Measurements from ENCODE around the gene OR52R1.

The OR52R1 gene

DNA sequence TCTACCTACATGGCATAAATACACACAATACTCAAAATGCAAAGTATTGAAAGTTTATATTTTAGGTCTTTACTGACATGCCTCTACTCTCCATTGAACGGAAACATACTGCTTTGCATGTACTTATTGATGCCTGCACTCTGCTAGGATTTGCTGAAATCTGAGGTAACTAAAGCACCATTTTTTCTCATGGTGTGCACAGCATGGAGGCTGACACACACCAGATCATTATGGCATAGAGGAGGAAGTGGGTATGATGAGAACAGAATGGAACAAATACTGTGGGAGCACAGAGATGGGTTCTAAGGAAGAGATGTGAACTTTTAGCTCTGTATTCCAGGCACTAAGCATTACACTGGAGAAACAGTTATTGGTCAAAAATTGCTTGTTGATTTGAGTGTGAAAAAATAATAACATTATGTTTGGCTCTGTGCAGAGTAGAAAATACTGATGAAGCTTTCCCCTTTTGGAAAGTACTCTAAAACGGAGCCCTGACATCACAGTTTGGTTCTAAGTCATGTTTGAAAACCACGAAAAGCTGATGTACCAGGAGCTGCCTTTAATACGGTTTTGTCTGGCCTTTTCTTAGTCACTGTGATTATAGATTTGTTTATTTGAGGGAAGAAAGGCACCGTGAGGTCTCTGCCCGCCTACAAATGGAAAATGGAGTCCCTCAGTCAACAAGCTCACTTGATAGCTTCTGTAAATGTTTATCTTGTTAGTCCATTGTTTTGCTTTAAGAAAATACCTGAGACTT, 5.6 kb downstream of the OR52R1 start:
- no peaks in the 10 kb centered on the region for H3K4me1 ChIP-seq (ENCODE audit: control insufficient read depth, insufficient read depth, low read length)
- H3K27me3 ChIP-seq (ENCODE audit: control insufficient read depth, insufficient read depth, low read length), result no peaks in the 10 kb centered on the region
- H3K9ac ChIP-seq (ENCODE audit: low read depth, low read length), result no peak overlapping the region
- H3K4me3 ChIP-seq (ENCODE audit: low read depth, low read length), result no peak overlapping the region
- H3K36me3 ChIP-seq (ENCODE audit: control insufficient read depth, insufficient read depth, low read length), result no peaks in the 10 kb centered on the region
- no peaks in the 10 kb centered on the region for H3K9me3 ChIP-seq (ENCODE audit: control insufficient read depth, insufficient read depth, low read length)

DNA sequence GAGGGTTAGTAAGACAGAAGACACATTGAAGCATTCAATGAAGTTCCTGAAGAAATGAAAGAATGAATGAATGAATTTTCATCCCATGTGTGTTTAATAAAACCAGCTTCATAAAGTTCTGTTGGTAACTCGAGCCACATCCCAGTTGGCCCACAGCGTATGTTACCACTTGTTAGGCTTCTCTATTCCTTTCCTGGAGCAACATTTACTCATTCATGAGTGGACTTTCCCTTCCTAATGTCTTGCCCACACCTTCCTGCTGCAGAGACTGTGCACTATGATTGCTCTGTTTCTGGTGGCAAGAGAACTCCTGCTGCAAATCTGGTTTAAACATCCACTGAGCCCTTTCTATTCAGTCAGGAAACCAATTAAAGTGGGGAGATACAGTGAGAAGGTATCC, 7.0 kb downstream of the OR52R1 start:
- Histone ChIP-seq H3K36me3 (ENCODE audit: control insufficient read depth, insufficient read depth, low read length) (no peaks in the 10 kb centered on the region), H3K4me3 (ENCODE audit: low read depth, low read length) (no peak overlapping the region), H3K4me1 (ENCODE audit: control insufficient read depth, insufficient read depth, low read length) (no peaks in the 10 kb centered on the region), H3K9me3 (ENCODE audit: control insufficient read depth, insufficient read depth, low read length) (no peaks in the 10 kb centered on the region), H3K9ac (ENCODE audit: low read depth, low read length) (no peak overlapping the region), H3K27me3 (ENCODE audit: control insufficient read depth, insufficient read depth, low read length) (no peaks in the 10 kb centered on the region)

GRCh38 chr11:4782454-4782853, 21.7 kb downstream of the OR52R1 start:
- Histone ChIP-seq H3K4me3 (ENCODE audit: low read depth, low read length) (no peak overlapping the region), H3K4me1 (ENCODE audit: control insufficient read depth, insufficient read depth, low read length) (no peaks in the 10 kb centered on the region), H3K9ac (ENCODE audit: low read depth, low read length) (no peak overlapping the region), H3K9me3 (ENCODE audit: control insufficient read depth, insufficient read depth, low read length) (peaks cover 4% of the 10 kb centered on the region), H3K27me3 (ENCODE audit: control insufficient read depth, insufficient read depth, low read length) (no peaks in the 10 kb centered on the region), H3K36me3 (ENCODE audit: control insufficient read depth, insufficient read depth, low read length) (no peaks in the 10 kb centered on the region)

DNA sequence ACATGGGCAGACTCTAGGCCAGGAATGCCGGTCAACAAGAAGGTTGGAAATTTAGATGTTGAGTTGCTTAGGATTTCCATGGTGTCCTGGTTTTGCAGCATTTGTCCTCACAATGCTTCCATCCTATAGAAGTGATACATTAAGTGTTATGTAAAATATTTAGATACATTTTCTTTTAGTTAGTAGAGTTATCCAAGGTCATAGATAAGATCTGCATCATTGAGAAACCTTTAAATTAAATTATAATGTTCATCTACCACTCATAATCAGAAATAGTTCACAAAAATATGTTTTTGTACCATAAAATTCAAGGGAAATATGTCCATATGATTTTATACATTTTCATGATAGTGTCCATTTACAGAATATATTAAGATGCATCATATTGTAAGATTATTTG, 34.3 kb downstream of the OR52R1 start, which contains the start of gene OR51F1:
Gene OR51F1, minus strand, starts transcription at position 101 of the 400 bp plus-strand sequence. Its CDS starts 0 bp downstream, at position 101.
- Histone ChIP-seq H3K36me3 (ENCODE audit: control insufficient read depth, insufficient read depth, low read length) (no peaks in the 10 kb centered on the region), H3K9ac (ENCODE audit: low read depth, low read length) (no peak within 1 kb of the TSS), H3K4me3 (ENCODE audit: low read depth, low read length) (no peak within 1 kb of the TSS), H3K27me3 (ENCODE audit: control insufficient read depth, insufficient read depth, low read length) (no peaks in the 10 kb centered on the region), H3K9me3 (ENCODE audit: control insufficient read depth, insufficient read depth, low read length) (no peaks in the 10 kb centered on the region), H3K4me1 (ENCODE audit: control insufficient read depth, insufficient read depth, low read length) (no peaks in the 10 kb centered on the region)

DNA sequence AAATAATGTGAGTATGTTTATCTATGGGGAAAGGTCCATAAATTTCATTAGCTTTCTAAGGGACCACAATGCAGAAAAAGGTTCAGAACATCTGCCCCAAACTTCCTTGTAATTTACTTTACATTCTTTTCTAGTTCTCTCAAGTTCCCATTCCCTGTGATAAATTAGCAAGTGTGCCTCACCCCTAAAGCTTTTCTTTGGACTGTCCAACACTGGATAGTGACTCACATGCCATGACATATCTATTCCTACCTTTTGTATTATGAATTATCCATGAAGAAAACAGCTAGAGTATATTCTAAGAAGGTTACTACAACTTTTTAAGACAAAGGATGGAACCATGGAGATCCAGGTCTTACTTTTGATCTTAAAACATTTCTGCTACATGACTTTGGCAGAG, 36.1 kb downstream of the OR52R1 start:
- H3K36me3 ChIP-seq (ENCODE audit: control insufficient read depth, insufficient read depth, low read length), result no peaks in the 10 kb centered on the region
- H3K4me1 ChIP-seq (ENCODE audit: control insufficient read depth, insufficient read depth, low read length), result no peaks in the 10 kb centered on the region
- H3K27me3 ChIP-seq (ENCODE audit: control insufficient read depth, insufficient read depth, low read length), result no peaks in the 10 kb centered on the region
- H3K9me3 ChIP-seq (ENCODE audit: control insufficient read depth, insufficient read depth, low read length), result no peaks in the 10 kb centered on the region
- no peak overlapping the region for H3K9ac ChIP-seq (ENCODE audit: low read depth, low read length)
- H3K4me3 ChIP-seq (ENCODE audit: low read depth, low read length), result no peak overlapping the region

GRCh38 chr11:4766420-4767043, 37.6 kb downstream of the OR52R1 start:
- Histone ChIP-seq H3K4me3 (ENCODE audit: low read depth, low read length) (no peak overlapping the region), H3K9ac (ENCODE audit: low read depth, low read length) (no peak overlapping the region), H3K36me3 (ENCODE audit: control insufficient read depth, insufficient read depth, low read length) (no peaks in the 10 kb centered on the region), H3K9me3 (ENCODE audit: control insufficient read depth, insufficient read depth, low read length) (no peaks in the 10 kb centered on the region), H3K4me1 (ENCODE audit: control insufficient read depth, insufficient read depth, low read length) (no peaks in the 10 kb centered on the region), H3K27me3 (ENCODE audit: control insufficient read depth, insufficient read depth, low read length) (no peaks in the 10 kb centered on the region)

GRCh38 chr11:4763096-4763495, 41.1 kb downstream of the OR52R1 start:
- H3K4me1 ChIP-seq (ENCODE audit: control insufficient read depth, insufficient read depth, low read length), result no peaks in the 10 kb centered on the region
- H3K27me3 ChIP-seq (ENCODE audit: control insufficient read depth, insufficient read depth, low read length), result no peaks in the 10 kb centered on the region
- H3K9me3 ChIP-seq (ENCODE audit: control insufficient read depth, insufficient read depth, low read length), result no peaks in the 10 kb centered on the region
- no peak overlapping the region for H3K4me3 ChIP-seq (ENCODE audit: low read depth, low read length)
- H3K9ac ChIP-seq (ENCODE audit: low read depth, low read length), result no peak overlapping the region
- H3K36me3 ChIP-seq (ENCODE audit: control insufficient read depth, insufficient read depth, low read length), result no peaks in the 10 kb centered on the region
